Measurements from ENCODE around the gene KCNG1. TPM values are rescaled to one million over a fixed set of nuclear protein-coding genes. Genes with fewer than 3 reads are reported as not detected.
"Not testable (repeated sequence)": the region's sequence is repeated elsewhere in the genome, so short reads cannot be mapped to it uniquely, and the experiment has no call there.

KCNG1 gene
- total RNA-seq, 1 donor from 2014 or later = 7.8 TPM

GRCh38 chr20:51054233-51054632 is 31.3 kb upstream of the KCNG1 start:
- peaks cover under 1% of the 10 kb centered on the region for H3K9me3 Mint-ChIP-seq (ENCODE audit: low read depth)
- peaks cover 5% of the 10 kb centered on the region for H3K27me3 Mint-ChIP-seq
- H3K36me3 Mint-ChIP-seq (ENCODE audit: insufficient read depth) = no peaks in the 10 kb centered on the region
- no peak overlapping the region for H3K4me3 Mint-ChIP-seq (ENCODE audit: low read depth)
- TF ChIP-seq CTCF (IDR thresholded peaks at IDR 0.05; ENCODE audit: unreplicated experiment) = no peak
- H3K27ac Mint-ChIP-seq = peak overlapping the region; percentile 1
- DNase-seq (ENCODE audit: low spot score, unreplicated experiment) = no peak
- peaks cover 31% of the 10 kb centered on the region for H3K4me1 Mint-ChIP-seq (ENCODE audit: low read depth)

GRCh38 chr20:51050531-51051075 is 27.7 kb upstream of the KCNG1 start:
- H3K4me1 Mint-ChIP-seq (ENCODE audit: low read depth) = peaks cover 28% of the 10 kb centered on the region

GRCh38 chr20:51046021-51046985 is 23.4 kb upstream of the KCNG1 start:
- Mint-ChIP-seq H3K9me3 (ENCODE audit: low read depth) (peaks cover 12% of the 10 kb centered on the region), H3K4me3 (ENCODE audit: low read depth) (no peak overlapping the region), H3K27me3 (no peaks in the 10 kb centered on the region), H3K4me1 (ENCODE audit: low read depth) (peaks cover 11% of the 10 kb centered on the region), H3K36me3 (ENCODE audit: insufficient read depth) (no peaks in the 10 kb centered on the region), H3K27ac (no peak overlapping the region)
- TF ChIP-seq CTCF (IDR thresholded peaks at IDR 0.05; ENCODE audit: unreplicated experiment) = no peak
- DNase-seq (ENCODE audit: low spot score, unreplicated experiment) = no peak

More at GRCh38 chr20:51050531-51051075, 27.7 kb upstream of the KCNG1 start:
- DNase-seq (ENCODE audit: low spot score, unreplicated experiment) = no peak
- Mint-ChIP-seq H3K4me3 (ENCODE audit: low read depth) (no peak overlapping the region), H3K9me3 (ENCODE audit: low read depth) (peaks cover 12% of the 10 kb centered on the region), H3K27me3 (peaks cover 4% of the 10 kb centered on the region), H3K36me3 (ENCODE audit: insufficient read depth) (no peaks in the 10 kb centered on the region), H3K27ac (peak overlapping the region; percentile 77)
- no peak for TF ChIP-seq CTCF (IDR thresholded peaks at IDR 0.05; ENCODE audit: unreplicated experiment)

GRCh38 chr20:51045492-51045891 is 22.6 kb upstream of the KCNG1 start:
- H3K36me3 Mint-ChIP-seq (ENCODE audit: insufficient read depth); H3K27ac Mint-ChIP-seq; H3K4me1 Mint-ChIP-seq (ENCODE audit: low read depth); H3K27me3 Mint-ChIP-seq; DNase-seq (ENCODE audit: low spot score, unreplicated experiment); H3K4me3 Mint-ChIP-seq (ENCODE audit: low read depth): not testable (repeated sequence)
- H3K9me3 Mint-ChIP-seq (ENCODE audit: low read depth) = peaks cover 12% of the 10 kb centered on the region

- no peak overlapping the region for H3K4me3 Mint-ChIP-seq (ENCODE audit: low read depth)
- H3K27me3 Mint-ChIP-seq = no peaks in the 10 kb centered on the region
Observed at GRCh38 chr20:51044796-51045195, 21.9 kb upstream of the KCNG1 start.

More at GRCh38 chr20:51044796-51045195, 21.9 kb upstream of the KCNG1 start:
- Mint-ChIP-seq H3K27ac (no peak overlapping the region), H3K36me3 (ENCODE audit: insufficient read depth) (no peaks in the 10 kb centered on the region), H3K4me1 (ENCODE audit: low read depth) (no peaks in the 10 kb centered on the region), H3K9me3 (ENCODE audit: low read depth) (peaks cover 12% of the 10 kb centered on the region)
- TF ChIP-seq CTCF (IDR thresholded peaks at IDR 0.05; ENCODE audit: unreplicated experiment) = no peak
- no peak for DNase-seq (ENCODE audit: low spot score, unreplicated experiment)

Measured in progenitor cell of endocrine pancreas (in vitro differentiated cells).